Epithelial cell of proximal tubule (primary cell): ENCODE measurements around the gene A1CF. TPM values are rescaled to one million over a fixed set of nuclear protein-coding genes. Genes with fewer than 3 reads are reported as not detected.
"Not testable (repeated sequence)": the region's sequence is repeated elsewhere in the genome, so short reads cannot be mapped to it uniquely, and the experiment has no call there.

Experiments
- DNase-seq: peaks from one replicate; pipeline ENCODE4 v3.0.0-alpha.2; 2011; ENCODE audit warnings: low read depth
- H3K4me3 ChIP-seq: 2 replicates; pipeline ENCODE4 v1.5.1; 2011; ENCODE audit warnings: low read depth, mild to moderate bottlenecking, low read length
- CTCF ChIP-seq: conservative IDR thresholded peaks from 2 replicates; pipeline ENCODE4 v1.5.1; 2012; ENCODE audit warnings: low read depth, mild to moderate bottlenecking, low read length
- total RNA-seq: library from RNA; depleted of rRNA; stranded (reverse); fragments of >200 nt; gene quantifications from 2 replicates; pipeline ENCODE4 v1.2.3, GENCODE V29; 2015

Gene A1CF
- total RNA-seq, 1 donor from 2014 or later = not detected

DNA sequence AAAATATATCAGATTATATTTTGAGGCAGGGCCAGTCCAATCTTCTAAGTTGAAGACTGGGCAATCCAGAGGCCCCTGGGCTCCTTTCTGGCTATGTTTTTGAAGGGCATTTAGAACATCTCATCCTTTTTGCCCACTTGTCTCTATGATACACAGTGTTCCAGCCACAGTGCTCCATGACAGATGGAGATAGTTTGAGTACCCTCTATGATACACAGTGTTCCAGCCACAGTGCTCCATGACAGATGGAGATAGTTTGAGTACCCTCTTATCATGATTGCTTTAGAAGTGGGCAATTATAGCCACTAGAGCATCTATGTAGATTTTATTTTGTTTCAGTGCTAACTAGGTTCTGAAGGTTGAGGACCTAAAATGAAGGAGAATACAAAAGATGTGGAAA, 33.1 kb upstream of the A1CF start:
- H3K4me3 ChIP-seq = no peak overlapping the region
- DNase-seq = no peak
- TF ChIP-seq CTCF = no peak

DNA sequence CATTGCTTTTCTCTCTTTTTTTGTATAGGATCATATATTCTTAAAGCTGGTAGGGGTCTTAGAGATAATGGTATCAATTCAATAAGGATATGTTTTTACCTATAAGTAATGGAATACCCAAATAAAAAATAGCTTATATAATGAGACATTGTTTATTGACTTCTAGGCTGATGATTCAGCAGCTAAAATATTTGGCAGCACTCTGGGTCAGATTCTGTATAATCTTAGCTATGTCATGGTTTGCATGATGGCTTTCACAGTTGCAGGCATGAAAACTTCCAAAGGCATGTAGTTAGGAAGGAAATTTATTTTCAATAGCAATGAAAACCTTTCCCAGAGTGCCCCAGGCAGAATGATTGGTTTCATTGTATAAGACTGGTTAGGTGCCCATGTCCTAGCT, 32.1 kb upstream of the A1CF start:
- DNase-seq = no peak
- TF ChIP-seq CTCF = no peak
- H3K4me3 ChIP-seq = no peak overlapping the region

- no peak for DNase-seq
- H3K4me3 ChIP-seq = no peak overlapping the region
- TF ChIP-seq CTCF = no peak
Measured at GRCh38 chr10:50909334-50910014, 24.0 kb upstream of the A1CF start.

- no peak overlapping the region for H3K4me3 ChIP-seq
- TF ChIP-seq CTCF = no peak
- DNase-seq = no peak
Measured at GRCh38 chr10:50908366-50908765, 22.9 kb upstream of the A1CF start.

- not testable (repeated sequence) for H3K4me3 ChIP-seq, DNase-seq
Measured at GRCh38 chr10:50905797-50906196, 20.4 kb upstream of the A1CF start.

DNA sequence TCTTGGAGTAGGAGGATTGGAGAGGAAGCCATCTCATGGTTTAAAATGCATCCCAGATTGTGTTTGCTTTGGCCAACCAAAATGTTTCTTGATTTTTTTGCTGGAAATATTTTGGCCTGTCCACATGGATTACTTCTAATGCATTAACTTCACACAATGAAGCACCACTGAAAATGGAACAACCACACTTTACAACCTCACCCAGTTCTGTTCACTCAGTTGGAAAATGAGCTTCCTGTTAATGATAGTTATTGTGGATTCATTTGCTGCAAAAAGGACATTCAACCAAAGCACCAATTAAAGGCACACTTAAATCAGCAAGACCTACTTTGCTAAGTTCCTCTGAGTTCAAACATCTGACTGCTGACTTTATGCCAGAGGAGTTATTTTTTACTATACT, 11.3 kb upstream of the A1CF start:
- no peak for TF ChIP-seq CTCF
- DNase-seq = no peak
- H3K4me3 ChIP-seq = no peak overlapping the region

GRCh38 chr10:50894312-50894711, 8.9 kb upstream of the A1CF start:
- no peak for DNase-seq
- no peak for TF ChIP-seq CTCF
- no peak overlapping the region for H3K4me3 ChIP-seq
